HEK293 (cell line): ENCODE data around the gene TUBG2.

Source experiments
- ELK4 ChIP-seq: IDR thresholded peaks from 2 replicates; pipeline ENCODE4 v1.6.1; 2011; ENCODE audit warnings: mild to moderate bottlenecking, low read depth, low read length, borderline replicate concordance
- KLF8 ChIP-seq: fragments of 450-650 bp; formaldehyde crosslinking; IDR thresholded peaks from 2 replicates; pipeline ENCODE4 v1.5.1; 2016; ENCODE audit warnings: missing biosample characterization, missing genetic modification characterization
- TF ChIP-seq, protein P1 (sequence below): fragments of 450-650 bp; formaldehyde crosslinking; IDR thresholded peaks from 2 replicates; pipeline ENCODE4 v1.5.1; 2016; ENCODE audit warnings: missing biosample characterization, missing genetic modification characterization
- TF ChIP-seq, protein P2 (sequence below): fragments of 450-650 bp; formaldehyde crosslinking; IDR thresholded peaks from 2 replicates; pipeline ENCODE4 v1.5.1; 2016; ENCODE audit warnings: missing biosample characterization, missing genetic modification characterization, low read depth

- TF ChIP-seq KLF8 (no peak), ELK4 (no peak)
- TF ChIP-seq, protein P1, sequence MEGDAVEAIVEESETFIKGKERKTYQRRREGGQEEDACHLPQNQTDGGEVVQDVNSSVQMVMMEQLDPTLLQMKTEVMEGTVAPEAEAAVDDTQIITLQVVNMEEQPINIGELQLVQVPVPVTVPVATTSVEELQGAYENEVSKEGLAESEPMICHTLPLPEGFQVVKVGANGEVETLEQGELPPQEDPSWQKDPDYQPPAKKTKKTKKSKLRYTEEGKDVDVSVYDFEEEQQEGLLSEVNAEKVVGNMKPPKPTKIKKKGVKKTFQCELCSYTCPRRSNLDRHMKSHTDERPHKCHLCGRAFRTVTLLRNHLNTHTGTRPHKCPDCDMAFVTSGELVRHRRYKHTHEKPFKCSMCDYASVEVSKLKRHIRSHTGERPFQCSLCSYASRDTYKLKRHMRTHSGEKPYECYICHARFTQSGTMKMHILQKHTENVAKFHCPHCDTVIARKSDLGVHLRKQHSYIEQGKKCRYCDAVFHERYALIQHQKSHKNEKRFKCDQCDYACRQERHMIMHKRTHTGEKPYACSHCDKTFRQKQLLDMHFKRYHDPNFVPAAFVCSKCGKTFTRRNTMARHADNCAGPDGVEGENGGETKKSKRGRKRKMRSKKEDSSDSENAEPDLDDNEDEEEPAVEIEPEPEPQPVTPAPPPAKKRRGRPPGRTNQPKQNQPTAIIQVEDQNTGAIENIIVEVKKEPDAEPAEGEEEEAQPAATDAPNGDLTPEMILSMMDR (tag by site-specific recombination): no peak
- TF ChIP-seq, protein P2, sequence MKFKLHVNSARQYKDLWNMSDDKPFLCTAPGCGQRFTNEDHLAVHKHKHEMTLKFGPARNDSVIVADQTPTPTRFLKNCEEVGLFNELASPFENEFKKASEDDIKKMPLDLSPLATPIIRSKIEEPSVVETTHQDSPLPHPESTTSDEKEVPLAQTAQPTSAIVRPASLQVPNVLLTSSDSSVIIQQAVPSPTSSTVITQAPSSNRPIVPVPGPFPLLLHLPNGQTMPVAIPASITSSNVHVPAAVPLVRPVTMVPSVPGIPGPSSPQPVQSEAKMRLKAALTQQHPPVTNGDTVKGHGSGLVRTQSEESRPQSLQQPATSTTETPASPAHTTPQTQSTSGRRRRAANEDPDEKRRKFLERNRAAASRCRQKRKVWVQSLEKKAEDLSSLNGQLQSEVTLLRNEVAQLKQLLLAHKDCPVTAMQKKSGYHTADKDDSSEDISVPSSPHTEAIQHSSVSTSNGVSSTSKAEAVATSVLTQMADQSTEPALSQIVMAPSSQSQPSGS: no peak
These were observed 35.4 kb downstream of the TUBG2 start for GRCh38 chr17:42694524-42694923.
